Karpas-422 (cell line): Measurements from ENCODE around the gene DUS3L. TPM values are rescaled to one million over a fixed set of nuclear protein-coding genes. Genes with fewer than 3 reads are reported as not detected.
"Not testable (repeated sequence)": the region's sequence is repeated elsewhere in the genome, so short reads cannot be mapped to it uniquely, and the experiment has no call there.

Experiments
- DNase-seq: peaks from one replicate; pipeline ENCODE4 v3.0.0-alpha.2; 2015
- H2AFZ ChIP-seq: fragments of 200-600 bp; sonication (generic); 2 replicates; pipeline ENCODE4 v1.6.1; 2014; ENCODE audit warnings: antibody characterized with exemption, low read length, mixed read lengths
- H3K27ac ChIP-seq: fragments of 200-600 bp; sonication (generic); 2 replicates; pipeline ENCODE4 v1.5.1; 2014; ENCODE audit warnings: mild to moderate bottlenecking, low read length, moderate library complexity
- H3K27me3 ChIP-seq: fragments of 200-600 bp; sonication (generic); 2 replicates; pipeline ENCODE4 v1.6.1; 2014; ENCODE audit warnings: low read length, mixed read lengths
- H3K36me3 ChIP-seq: fragments of 200-600 bp; sonication (generic); 2 replicates; pipeline ENCODE4 v1.6.1; 2014; ENCODE audit warnings: low read length, mixed read lengths; ENCODE audit not compliant: insufficient read depth
- H3K4me1 ChIP-seq: fragments of 200-600 bp; sonication (generic); 2 replicates; pipeline ENCODE4 v1.6.1; 2014; ENCODE audit warnings: mild to moderate bottlenecking, low read length, mixed read lengths
- H3K4me2 ChIP-seq: fragments of 200-600 bp; sonication (generic); 2 replicates; pipeline ENCODE4 v1.6.1; 2014; ENCODE audit warnings: low read length, low read depth, mild to moderate bottlenecking; ENCODE audit not compliant: poor library complexity, severe bottlenecking
- H3K4me3 ChIP-seq: fragments of 200-600 bp; sonication (generic); 2 replicates; pipeline ENCODE4 v1.5.1; 2014; ENCODE audit warnings: mild to moderate bottlenecking, antibody characterized with exemption, low read length, mixed read lengths
- H3K79me2 ChIP-seq: fragments of 200-600 bp; sonication (generic); 2 replicates; pipeline ENCODE4 v1.6.1; 2014; ENCODE audit warnings: mild to moderate bottlenecking, low read length, mixed read lengths
- H3K9ac ChIP-seq: fragments of 200-600 bp; sonication (generic); 2 replicates; pipeline ENCODE4 v1.6.0; 2014; ENCODE audit warnings: low read length
- H3K9me2 ChIP-seq: fragments of 200-600 bp; sonication (generic), shearing (Covaris generic); replicated peaks from 2 replicates; pipeline ENCODE4 v1.6.0; 2014; ENCODE audit warnings: mild to moderate bottlenecking, low read length, moderate library complexity; ENCODE audit not compliant: insufficient read depth
- H3K9me3 ChIP-seq: fragments of 300-700, 200-600 bp; sonication (generic); 2 replicates; pipeline ENCODE4 v1.6.1; 2014; ENCODE audit warnings: low read length, mixed read lengths
- H4K20me1 ChIP-seq: fragments of 200-600 bp; sonication (generic); 2 replicates; pipeline ENCODE4 v1.6.1; 2014; ENCODE audit warnings: mild to moderate bottlenecking, antibody characterized with exemption, low read length, low read depth; ENCODE audit not compliant: insufficient read depth
- total RNA-seq: library from RNA; depleted of rRNA; stranded (reverse); fragments of >200 nt; shearing (Covaris generic); gene quantifications from 2 replicates; pipeline ENCODE4 v1.2.3, GENCODE V29; 2014; ENCODE audit warnings: low replicate concordance

Gene DUS3L
- total RNA-seq, 1 experiment from 2014 or later, result 21.7 TPM

DNA sequence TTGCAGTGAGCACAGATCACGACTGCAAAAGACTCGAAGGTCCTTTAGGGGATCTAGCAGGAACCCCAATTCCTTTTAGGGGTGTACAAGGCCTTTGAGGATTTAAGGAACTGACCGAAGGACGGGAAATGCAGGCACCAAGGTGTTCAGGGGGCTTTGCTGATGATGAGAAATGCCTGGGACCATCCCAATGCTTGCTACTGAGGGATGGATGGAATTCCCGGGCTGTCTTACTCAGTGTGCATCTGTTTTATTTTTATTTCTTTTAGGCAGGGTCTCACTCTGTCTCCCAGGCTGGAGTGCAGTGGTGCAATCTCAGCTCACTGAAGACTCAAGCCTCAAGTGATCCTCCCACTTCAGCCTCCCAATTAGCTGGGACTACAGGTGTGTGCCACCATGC, 17.7 kb downstream of the DUS3L start:
- no peak overlapping the region for H2AFZ ChIP-seq

DNA sequence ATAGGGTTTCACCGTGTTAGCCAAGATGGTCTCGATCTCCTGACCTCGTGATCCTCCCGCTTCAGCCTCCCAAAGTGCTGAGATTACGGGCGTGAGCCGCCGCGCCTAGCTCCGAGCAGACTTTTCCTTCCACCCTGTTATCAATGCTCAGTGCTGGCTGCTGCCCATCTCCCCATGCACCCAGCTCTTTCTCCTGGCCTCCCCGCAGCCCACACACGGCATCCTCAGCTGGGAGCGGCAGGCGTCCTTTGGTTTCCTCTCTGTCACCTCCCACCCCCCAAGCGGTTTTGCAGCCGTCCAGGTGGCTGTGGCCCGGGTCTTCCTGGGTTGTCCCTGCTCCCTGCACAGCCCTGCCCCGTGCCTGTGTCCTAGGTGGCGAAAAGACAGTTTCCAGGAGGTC, 18.5 kb downstream of the DUS3L start:
- no peak overlapping the region for H3K9ac ChIP-seq
- no peaks in the 10 kb centered on the region for H4K20me1 ChIP-seq
- H3K4me1 ChIP-seq, result no peaks in the 10 kb centered on the region
- H3K79me2 ChIP-seq, result no peaks in the 10 kb centered on the region
- no peaks in the 10 kb centered on the region for H3K9me3 ChIP-seq
- H2AFZ ChIP-seq, result no peak overlapping the region
- no peaks in the 10 kb centered on the region for H3K9me2 ChIP-seq
- H3K4me3 ChIP-seq, result no peak overlapping the region
- H3K27me3 ChIP-seq, result no peaks in the 10 kb centered on the region
- no peak overlapping the region for H3K27ac ChIP-seq
- no peak for DNase-seq
- H3K4me2 ChIP-seq, result no peak overlapping the region
- H3K36me3 ChIP-seq, result no peaks in the 10 kb centered on the region

More for the DNA sequence above, 17.7 kb downstream of the DUS3L start:
- H3K4me1 ChIP-seq, result no peaks in the 10 kb centered on the region
- H4K20me1 ChIP-seq, result no peaks in the 10 kb centered on the region
- H3K27me3 ChIP-seq, result no peaks in the 10 kb centered on the region
- no peak overlapping the region for H3K27ac ChIP-seq
- no peaks in the 10 kb centered on the region for H3K36me3 ChIP-seq
- no peaks in the 10 kb centered on the region for H3K9me3 ChIP-seq
- no peak overlapping the region for H3K4me3 ChIP-seq
- H3K9me2 ChIP-seq, result no peaks in the 10 kb centered on the region
- no peak overlapping the region for H3K4me2 ChIP-seq
- H3K79me2 ChIP-seq, result no peaks in the 10 kb centered on the region
- no peak overlapping the region for H3K9ac ChIP-seq
- DNase-seq, result no peak

DNA sequence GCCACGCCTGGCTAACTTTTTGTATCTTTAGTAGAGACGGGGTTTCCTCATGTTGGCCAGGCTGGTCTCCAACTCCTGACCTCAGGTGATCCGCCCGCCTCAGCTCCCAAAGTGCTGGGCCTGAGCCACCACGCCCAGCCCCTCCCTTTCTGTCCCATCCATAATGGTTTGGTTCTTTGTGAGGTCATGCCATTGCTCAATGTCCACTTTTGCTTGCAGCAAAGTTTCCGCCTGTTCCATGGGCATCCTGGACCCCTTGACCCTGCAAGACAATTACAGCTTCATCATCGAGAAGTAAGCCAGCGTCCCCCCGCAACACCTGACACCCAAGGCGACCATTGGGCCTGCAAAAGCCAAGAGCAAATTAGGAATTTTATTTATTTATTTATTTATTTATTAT, 23.0 kb downstream of the DUS3L start:
- no peaks in the 10 kb centered on the region for H3K27me3 ChIP-seq
- H3K4me1 ChIP-seq, result no peaks in the 10 kb centered on the region
- no peaks in the 10 kb centered on the region for H3K36me3 ChIP-seq
- no peaks in the 10 kb centered on the region for H4K20me1 ChIP-seq
- DNase-seq, result no peak
- H3K4me3 ChIP-seq, result no peak overlapping the region
- no peaks in the 10 kb centered on the region for H3K9me3 ChIP-seq
- no peak overlapping the region for H3K4me2 ChIP-seq
- no peak overlapping the region for H3K9ac ChIP-seq
- no peaks in the 10 kb centered on the region for H3K9me2 ChIP-seq
- H3K27ac ChIP-seq, result no peak overlapping the region
- H2AFZ ChIP-seq, result no peak overlapping the region
- no peaks in the 10 kb centered on the region for H3K79me2 ChIP-seq

DNA sequence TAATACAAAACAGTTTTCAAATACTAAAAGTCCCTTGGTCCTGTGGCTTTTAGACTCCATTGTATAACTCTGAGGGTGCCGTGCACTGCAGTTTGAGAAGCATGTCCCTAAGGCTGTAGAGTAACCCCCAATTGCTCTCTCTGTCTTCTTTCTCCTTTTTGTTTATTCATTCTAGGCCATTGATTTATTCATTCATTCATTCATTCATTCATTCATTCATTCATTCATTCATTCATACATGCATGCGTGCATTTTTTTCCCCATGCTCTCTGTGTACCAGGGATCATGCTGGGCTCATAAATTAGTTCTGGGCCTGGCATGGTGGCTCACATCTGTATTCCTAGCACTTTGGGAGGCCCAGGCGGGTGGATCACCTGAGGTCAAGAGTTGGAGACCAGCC, 25.7 kb downstream of the DUS3L start:
- H2AFZ ChIP-seq, result no peak overlapping the region
- DNase-seq, result no peak
- no peak overlapping the region for H3K27ac ChIP-seq
- no peaks in the 10 kb centered on the region; the same call in 1 of the 2 replicates for H3K9me2 ChIP-seq
- no peak overlapping the region for H3K4me2 ChIP-seq
- no peaks in the 10 kb centered on the region for H3K4me1 ChIP-seq
- H3K79me2 ChIP-seq, result no peaks in the 10 kb centered on the region
- H3K9ac ChIP-seq, result no peak overlapping the region
- H3K4me3 ChIP-seq, result no peak overlapping the region
- no peaks in the 10 kb centered on the region for H4K20me1 ChIP-seq
- H3K27me3 ChIP-seq, result no peaks in the 10 kb centered on the region
- H3K9me3 ChIP-seq, result no peaks in the 10 kb centered on the region
- no peaks in the 10 kb centered on the region for H3K36me3 ChIP-seq

DNA sequence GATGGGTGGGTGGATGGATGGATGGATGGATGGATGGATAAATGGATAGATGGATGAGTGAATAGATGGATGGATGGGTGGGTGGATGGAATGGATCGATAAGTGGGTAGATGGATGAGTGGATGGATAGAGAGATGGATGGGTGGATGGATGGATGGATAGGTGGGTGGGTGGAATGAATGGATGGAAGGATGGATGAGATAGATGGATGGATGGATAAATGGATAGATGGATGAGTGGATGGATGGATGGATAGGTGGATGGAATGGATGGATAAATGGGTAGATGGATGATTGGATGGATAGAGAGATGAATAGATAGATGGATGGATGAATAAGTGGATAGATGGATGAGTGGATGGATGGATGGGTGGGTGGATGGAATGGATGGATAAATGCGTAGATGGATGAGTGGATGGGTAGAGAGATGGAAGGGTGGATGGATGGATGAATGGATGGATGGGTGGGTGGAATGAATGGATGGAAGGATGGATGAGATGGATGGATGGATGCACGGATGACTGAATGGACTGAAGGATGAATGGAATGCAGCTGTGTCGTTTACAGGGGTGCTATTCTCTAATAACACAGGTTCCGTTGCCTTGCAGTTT, 28.2 kb downstream of the DUS3L start:
- no peak overlapping the region for H3K9ac ChIP-seq
- H3K79me2 ChIP-seq, result no peaks in the 10 kb centered on the region
- no peak for DNase-seq
- H4K20me1 ChIP-seq, result no peaks in the 10 kb centered on the region
- H3K27ac ChIP-seq, result no peak overlapping the region
- no peak overlapping the region for H3K4me3 ChIP-seq
- no peaks in the 10 kb centered on the region; the same call in 1 of the 2 replicates for H3K9me2 ChIP-seq
- H3K4me2 ChIP-seq, result no peak overlapping the region
- no peaks in the 10 kb centered on the region for H3K4me1 ChIP-seq
- no peak overlapping the region for H2AFZ ChIP-seq
- H3K9me3 ChIP-seq, result no peaks in the 10 kb centered on the region
- H3K27me3 ChIP-seq, result no peaks in the 10 kb centered on the region
- H3K36me3 ChIP-seq, result no peaks in the 10 kb centered on the region

DNA sequence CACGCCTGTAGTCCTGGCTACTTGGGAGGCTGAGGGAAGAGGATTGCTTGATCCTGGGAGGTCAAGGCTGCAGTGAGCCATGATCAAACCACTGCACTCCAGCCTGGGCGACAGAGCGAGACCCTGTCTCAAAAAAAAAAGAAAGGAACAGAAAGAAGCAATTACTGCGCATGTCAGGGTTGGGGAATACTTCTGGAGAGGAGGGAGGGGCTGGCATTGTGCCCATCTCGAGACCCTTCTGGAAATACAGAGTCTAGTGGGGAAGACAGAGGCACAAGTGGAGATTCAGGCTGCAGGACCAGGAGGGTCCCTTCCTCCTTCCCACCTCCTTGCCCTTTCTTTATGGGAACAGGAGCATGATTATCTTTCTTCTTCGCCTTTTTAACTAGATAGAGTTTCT, 37.2 kb downstream of the DUS3L start:
- Histone ChIP-seq H3K4me2 (no peak overlapping the region), H4K20me1 (no peaks in the 10 kb centered on the region), H3K27me3 (no peaks in the 10 kb centered on the region), H3K4me3 (no peak overlapping the region), H3K9me2 (no peaks in the 10 kb centered on the region), H2AFZ (no peak overlapping the region), H3K27ac (no peak overlapping the region), H3K9ac (no peak overlapping the region), H3K9me3 (no peaks in the 10 kb centered on the region), H3K4me1 (no peaks in the 10 kb centered on the region), H3K36me3 (no peaks in the 10 kb centered on the region), H3K79me2 (no peaks in the 10 kb centered on the region)
- no peak for DNase-seq

DNA sequence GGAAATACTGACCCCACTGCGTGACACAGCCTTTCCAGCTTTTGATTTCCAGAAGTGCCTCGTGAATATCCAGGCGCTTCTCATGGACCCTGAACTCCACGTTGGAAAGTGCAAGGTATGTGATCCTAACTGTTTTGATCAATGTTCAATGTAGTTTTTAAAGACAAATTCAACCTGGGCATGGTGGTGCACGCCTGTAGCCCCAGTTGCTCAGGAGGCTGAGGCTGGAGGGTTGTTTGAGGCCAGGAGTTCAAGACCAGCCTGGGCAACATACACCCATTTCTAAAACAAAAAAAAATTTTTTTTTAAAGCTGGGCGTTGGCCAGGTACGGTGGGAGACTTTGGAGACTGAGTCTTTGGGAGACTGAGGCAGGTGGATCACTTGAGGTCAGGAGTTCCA, 39.3 kb downstream of the DUS3L start:
- Histone ChIP-seq H3K9ac (no peak overlapping the region), H3K4me2 (no peak overlapping the region)

DNA sequence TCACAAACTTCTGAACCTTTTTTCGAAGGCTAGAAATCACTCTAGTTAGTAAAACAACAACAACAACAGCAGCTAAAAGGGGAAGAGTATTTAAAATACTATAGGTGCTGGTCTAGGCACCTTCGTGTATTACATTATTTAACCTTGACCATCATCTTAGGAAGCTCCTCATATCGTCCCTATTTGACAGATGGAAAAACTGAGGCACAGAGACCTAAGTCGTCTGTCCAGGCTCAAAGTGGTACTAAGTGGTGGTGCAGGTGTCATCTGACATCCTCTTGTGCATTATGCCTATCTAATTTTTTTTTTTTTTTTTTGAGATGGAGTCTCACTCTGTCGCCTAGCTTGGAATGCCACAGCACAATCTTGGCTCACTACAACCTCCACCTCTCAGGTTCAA, 41.5 kb downstream of the DUS3L start:
- no peaks in the 10 kb centered on the region for H4K20me1 ChIP-seq
- DNase-seq, result no peak
- no peak overlapping the region for H3K9ac ChIP-seq
- no peak overlapping the region for H3K4me3 ChIP-seq
- H3K4me2 ChIP-seq, result no peak overlapping the region
- no peaks in the 10 kb centered on the region for H3K36me3 ChIP-seq
- H3K27ac ChIP-seq, result no peak overlapping the region
- no peaks in the 10 kb centered on the region for H3K79me2 ChIP-seq
- H3K9me2 ChIP-seq, result no peaks in the 10 kb centered on the region
- no peaks in the 10 kb centered on the region for H3K27me3 ChIP-seq
- H3K4me1 ChIP-seq, result no peaks in the 10 kb centered on the region
- no peak overlapping the region for H2AFZ ChIP-seq
- H3K9me3 ChIP-seq, result no peaks in the 10 kb centered on the region

More for the DNA sequence above, 39.3 kb downstream of the DUS3L start:
- H3K79me2 ChIP-seq, result no peaks in the 10 kb centered on the region
- H3K9me3 ChIP-seq, result no peaks in the 10 kb centered on the region
- H3K27ac ChIP-seq, result no peak overlapping the region
- no peaks in the 10 kb centered on the region for H3K9me2 ChIP-seq
- DNase-seq, result no peak
- H2AFZ ChIP-seq, result no peak overlapping the region
- no peaks in the 10 kb centered on the region for H3K36me3 ChIP-seq
- H3K4me3 ChIP-seq, result no peak overlapping the region
- no peaks in the 10 kb centered on the region for H3K4me1 ChIP-seq
- no peaks in the 10 kb centered on the region for H3K27me3 ChIP-seq
- H4K20me1 ChIP-seq, result no peaks in the 10 kb centered on the region

DNA sequence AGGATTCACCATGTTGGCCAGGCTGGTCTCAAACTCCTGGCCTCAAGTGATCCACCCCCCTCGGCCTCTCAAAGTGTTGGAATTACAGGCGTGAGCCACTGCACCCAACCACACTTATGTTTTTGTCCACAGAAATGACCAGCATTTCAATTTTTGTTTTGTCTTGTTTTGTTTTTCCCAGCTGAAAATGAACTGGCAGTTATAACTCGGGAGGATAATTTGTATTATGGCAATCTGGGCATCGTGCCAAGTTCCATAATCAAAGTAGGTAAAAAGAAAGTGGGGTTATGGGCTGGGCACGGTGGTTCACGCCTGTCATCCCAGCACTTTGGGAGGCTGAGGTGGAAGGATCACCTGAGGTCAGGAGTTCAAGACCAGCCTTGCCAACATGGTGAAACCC, 42.0 kb downstream of the DUS3L start:
- H3K9ac ChIP-seq, DNase-seq, H3K79me2 ChIP-seq, H3K4me3 ChIP-seq, H3K4me2 ChIP-seq, H3K27me3 ChIP-seq, H3K4me1 ChIP-seq, H3K9me2 ChIP-seq, H2AFZ ChIP-seq, H4K20me1 ChIP-seq, H3K9me3 ChIP-seq, H3K27ac ChIP-seq, H3K36me3 ChIP-seq: not testable (repeated sequence)
